ENCODE measurements around the gene B4GAT1. TPM values are rescaled to one million over a fixed set of nuclear protein-coding genes. Genes with fewer than 3 reads are reported as not detected.

B4GAT1 gene
- total RNA-seq, 2 experiments from 2014 or later, result 8.5 to 9.4 TPM

DNA sequence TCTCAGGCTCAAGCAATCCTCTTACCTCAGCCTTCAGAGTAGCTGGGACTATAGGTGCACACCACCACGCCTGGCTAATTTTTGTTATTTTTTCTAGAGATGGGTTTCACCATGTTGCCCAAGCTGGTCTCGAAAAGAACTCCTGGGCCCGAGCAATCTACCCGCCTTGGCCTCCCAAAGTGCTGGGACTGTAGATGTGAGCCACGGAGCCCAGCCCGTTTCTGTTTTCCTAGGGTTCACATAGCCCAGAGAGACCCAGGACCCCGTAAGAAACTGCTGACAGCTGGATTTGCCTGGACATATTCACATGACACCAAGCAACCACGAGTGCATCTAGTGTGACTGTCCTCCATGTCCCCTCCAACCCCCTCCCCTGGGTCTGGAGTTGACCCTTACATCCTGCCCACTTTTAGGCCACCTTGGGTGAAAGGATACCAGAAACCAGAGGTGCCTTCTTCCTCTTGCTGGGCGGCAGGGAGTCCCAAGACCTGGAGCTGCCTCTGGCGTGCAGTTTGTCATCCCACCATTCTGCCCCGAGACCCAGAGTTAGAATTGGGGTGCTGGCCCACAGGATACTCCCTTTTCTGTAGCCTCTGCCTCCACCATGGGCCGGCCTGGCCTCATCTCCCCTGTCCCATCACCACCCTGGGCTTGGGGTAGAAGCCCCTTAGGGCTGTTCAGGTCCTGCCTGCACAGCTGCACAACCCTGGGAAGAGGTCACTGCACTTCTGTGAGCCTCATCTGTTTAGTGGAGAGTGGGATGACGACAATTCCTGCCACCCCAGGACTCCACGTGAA is 7.5 kb downstream of the B4GAT1 start:
- no peaks in the 10 kb centered on the region for H3K9me3 Mint-ChIP-seq
- no peaks in the 10 kb centered on the region for H3K27me3 Mint-ChIP-seq
- ChIA-PET POLR2A (no interaction called here), CTCF (interaction anchor here (0.9 to 1.2 kb wide), 3 partner anchors 8 to 24 kb away, joined by 3 to 6 read pairs (median 6); partner anchors contain the start of gene B4GAT1)
- no peak for DNase-seq
- H3K36me3 Mint-ChIP-seq (ENCODE audit: low read depth), result peaks cover 28% of the 10 kb centered on the region
- H3K27ac Mint-ChIP-seq, result no peak overlapping the region
- H3K4me1 Mint-ChIP-seq, result peaks cover 44% of the 10 kb centered on the region
- H3K4me3 Mint-ChIP-seq, result no peak overlapping the region

DNA sequence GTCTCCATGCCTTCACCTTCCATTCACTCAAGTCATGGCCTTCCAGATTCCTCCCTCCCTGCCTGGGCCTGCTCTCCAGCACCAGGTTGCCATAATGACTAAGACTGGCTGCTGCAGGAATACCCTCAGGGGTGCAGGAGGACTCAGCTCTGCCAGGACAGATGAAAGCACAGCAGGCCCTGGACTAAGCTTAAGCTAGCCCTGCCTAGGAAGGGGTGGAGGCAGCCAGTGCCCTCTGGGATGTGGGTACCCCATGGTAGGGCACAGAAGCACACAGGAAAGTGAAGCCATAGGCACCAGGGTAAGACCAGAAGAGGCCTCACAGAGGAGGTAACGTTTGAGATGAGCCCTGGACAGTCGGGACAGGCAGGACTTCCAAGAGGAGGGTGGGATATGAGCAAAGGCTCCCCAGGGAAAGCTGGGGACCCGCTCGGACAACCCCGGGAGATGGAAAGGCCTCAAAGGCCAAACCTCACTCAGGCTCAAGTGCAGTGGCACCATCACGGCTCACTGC is 8.2 kb downstream of the B4GAT1 start:
- H3K27me3 Mint-ChIP-seq, result no peaks in the 10 kb centered on the region
- H3K9me3 Mint-ChIP-seq, result no peaks in the 10 kb centered on the region
- H3K4me3 Mint-ChIP-seq, result no peak overlapping the region
- H3K4me1 Mint-ChIP-seq, result peaks cover 39% of the 10 kb centered on the region
- peaks cover 26% of the 10 kb centered on the region for H3K36me3 Mint-ChIP-seq (ENCODE audit: low read depth)
- CTCF ChIA-PET, result interaction anchor here (0.9 kb wide), 1 partner anchor 9 kb away, joined by 3 read pairs; the partner anchor contains the start of gene B4GAT1
- peak overlapping the region; percentile 58 for H3K27ac Mint-ChIP-seq
- no peak for DNase-seq
- POLR2A ChIA-PET, result no interaction called here

DNA sequence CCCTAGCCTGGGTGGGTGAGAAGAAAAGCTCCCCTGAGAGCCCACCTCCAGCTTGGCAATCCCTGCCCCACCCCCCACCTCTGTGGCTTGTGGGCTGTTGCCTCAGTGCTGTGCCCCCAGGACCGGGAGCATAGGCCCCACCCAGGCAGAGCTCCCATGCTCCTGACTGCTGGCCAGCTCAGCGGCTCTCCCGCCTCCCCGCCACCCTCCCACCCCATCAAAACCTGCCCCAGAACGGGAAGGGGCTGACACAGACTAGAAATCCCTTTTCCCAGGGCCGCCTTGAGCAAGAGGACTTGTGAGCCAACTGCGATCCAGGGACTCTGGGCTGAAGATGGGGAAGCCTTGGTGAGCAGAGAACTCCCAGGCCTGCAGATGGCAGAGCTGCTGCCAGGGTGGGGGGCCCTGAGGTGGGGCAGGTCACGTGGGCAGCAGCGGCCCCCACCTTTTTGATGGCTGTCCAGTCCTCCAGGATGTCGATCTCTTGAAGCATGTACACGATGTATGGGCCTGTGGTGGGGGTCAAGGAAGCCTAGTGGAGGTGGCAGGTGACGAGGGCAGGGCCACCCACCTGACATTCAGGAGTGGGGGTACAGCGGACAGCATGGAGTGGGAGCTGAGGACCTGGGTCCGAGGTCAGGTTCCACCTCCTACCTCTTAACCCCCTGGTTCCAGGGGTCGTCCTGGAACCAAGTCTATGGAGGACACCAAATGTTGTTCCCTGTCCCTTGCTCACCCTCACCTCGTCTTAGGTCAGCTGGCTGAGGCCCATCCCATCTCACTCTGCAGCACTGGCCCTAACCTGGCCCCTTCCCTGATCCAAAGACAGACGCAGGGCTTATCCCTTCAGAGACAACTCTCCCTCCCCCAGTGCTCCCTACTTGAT is 8.9 kb downstream of the B4GAT1 start:
- H3K4me1 Mint-ChIP-seq, result peaks cover 32% of the 10 kb centered on the region
- peaks cover 26% of the 10 kb centered on the region for H3K36me3 Mint-ChIP-seq (ENCODE audit: low read depth)
- no peaks in the 10 kb centered on the region for H3K27me3 Mint-ChIP-seq
- H3K4me3 Mint-ChIP-seq, result no peak overlapping the region
- ChIA-PET POLR2A (no interaction called here), CTCF (interaction anchor here (0.9 to 1.0 kb wide), 3 partner anchors 9 to 50 kb away, joined by 3 to 7 read pairs (median 3); partner anchors contain the start of gene B4GAT1)
- no peak for DNase-seq
- H3K27ac Mint-ChIP-seq, result peak overlapping the region; percentile 58
- no peaks in the 10 kb centered on the region for H3K9me3 Mint-ChIP-seq

DNA sequence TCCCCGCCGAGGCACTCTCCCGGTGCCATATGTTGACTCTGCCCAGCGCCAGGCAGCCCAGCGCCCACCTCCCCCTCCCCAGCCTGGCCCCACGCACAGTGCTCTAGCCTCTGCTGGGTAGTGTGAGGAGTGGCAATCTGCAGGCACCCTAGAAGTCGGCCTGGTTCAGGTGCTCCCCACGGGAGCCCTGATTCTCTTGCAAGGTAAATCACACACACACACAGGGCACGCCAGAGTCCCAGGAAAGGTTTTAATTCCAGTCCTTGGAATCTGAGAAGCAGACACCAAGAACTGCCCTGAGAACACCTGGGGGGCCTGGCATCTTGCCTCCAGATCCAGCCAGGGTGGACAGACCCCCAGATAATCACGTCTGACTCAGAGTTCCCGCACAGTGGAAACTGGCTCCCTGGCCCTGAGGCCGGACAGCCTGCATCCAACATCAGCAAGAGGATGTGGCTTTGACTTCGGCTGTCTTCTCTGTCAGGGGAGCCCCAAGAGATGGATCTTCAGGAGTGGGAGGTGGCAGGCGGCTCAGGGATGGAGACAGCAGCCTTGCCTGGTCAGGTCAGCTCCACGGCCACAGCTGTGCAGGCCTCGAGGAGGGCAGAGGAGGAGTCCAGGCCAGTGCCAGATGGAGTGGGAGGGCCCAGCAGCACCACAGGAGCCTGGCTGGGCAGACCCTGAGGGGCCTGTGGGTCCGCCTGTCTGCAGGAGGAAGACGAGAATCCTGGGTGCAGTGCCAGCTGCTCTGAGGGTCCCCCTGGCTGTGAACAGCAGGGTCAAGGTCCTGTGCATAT is 10.1 kb downstream of the B4GAT1 start:
- ChIA-PET CTCF (interaction anchor here (0.6 to 2.5 kb wide), 6 partner anchors 13 to 137 kb away, joined by 3 to 17 read pairs (median 4); partner anchors contain the start of gene MRPL11), POLR2A (no interaction called here)
- H3K27ac Mint-ChIP-seq, result peak overlapping the region; percentile 50
- no peaks in the 10 kb centered on the region for H3K27me3 Mint-ChIP-seq
- H3K4me1 Mint-ChIP-seq, result peaks cover 24% of the 10 kb centered on the region
- no peak overlapping the region for H3K4me3 Mint-ChIP-seq
- peaks cover 23% of the 10 kb centered on the region for H3K36me3 Mint-ChIP-seq (ENCODE audit: low read depth)
- no peaks in the 10 kb centered on the region for H3K9me3 Mint-ChIP-seq
- no peak for DNase-seq

DNA sequence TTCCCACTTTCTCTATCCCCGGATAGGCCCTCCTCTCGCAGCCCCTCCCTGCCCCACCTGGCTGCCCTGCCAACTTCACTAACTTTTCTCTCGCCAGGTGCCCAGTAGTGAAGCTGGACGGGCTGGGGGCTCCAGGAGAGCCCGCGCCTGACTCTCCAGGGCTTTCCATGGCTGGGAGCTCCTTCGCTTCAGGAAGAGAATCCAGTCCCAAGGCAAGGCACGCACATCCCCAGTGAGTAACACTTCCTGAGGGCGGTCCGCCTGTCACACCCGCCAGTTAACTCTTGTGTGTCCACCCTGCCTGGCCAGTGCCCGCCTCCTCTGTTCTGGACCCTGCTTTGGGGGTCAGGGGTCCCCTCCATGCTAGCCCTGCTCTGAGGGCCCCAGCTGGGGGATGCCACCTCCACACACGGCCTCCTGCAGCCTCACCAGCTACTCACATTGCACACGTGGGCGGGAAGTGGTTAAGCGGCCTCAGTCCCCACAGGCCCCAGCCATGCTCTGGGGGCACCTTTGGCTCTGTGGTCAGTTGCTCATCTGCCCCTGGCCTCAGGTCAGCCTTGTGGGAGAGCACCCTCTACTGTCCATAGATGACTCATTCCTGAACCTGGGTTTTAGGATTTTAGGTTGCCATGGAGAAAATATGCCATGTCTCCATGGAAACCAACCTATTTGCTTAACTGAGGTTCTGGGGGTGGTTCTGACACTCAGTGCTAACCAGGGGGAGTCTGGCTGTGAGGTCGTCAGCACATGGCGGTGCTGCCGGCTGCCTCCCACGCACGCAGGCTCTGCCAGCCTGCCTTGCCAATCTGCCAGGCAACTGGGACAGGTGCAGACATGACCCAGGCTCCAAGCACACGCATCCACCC is 11.0 kb downstream of the B4GAT1 start, which contains the start of gene RIN1:
Gene RIN1, minus strand, starts transcription at position 201 of the 869 bp plus-strand sequence. Its CDS starts 32 bp downstream, at position 169.
- Mint-ChIP-seq H3K4me3 (peak within 1 kb of the TSS; percentile 27), H3K27ac (peak within 1 kb of the TSS; percentile 71), H3K4me1 (peaks cover 20% of the 10 kb centered on the region), H3K9me3 (no peaks in the 10 kb centered on the region), H3K36me3 (ENCODE audit: low read depth) (peaks cover 18% of the 10 kb centered on the region), H3K27me3 (no peaks in the 10 kb centered on the region)
- ChIA-PET POLR2A (no interaction called here), CTCF (interaction anchor here (0.6 to 2.8 kb wide), 8 partner anchors 8 to 103 kb away, joined by 3 to 17 read pairs (median 4); partner anchors contain the start of genes BRMS1, MRPL11 and YIF1A)
- DNase-seq, result peak; percentile 49

DNA sequence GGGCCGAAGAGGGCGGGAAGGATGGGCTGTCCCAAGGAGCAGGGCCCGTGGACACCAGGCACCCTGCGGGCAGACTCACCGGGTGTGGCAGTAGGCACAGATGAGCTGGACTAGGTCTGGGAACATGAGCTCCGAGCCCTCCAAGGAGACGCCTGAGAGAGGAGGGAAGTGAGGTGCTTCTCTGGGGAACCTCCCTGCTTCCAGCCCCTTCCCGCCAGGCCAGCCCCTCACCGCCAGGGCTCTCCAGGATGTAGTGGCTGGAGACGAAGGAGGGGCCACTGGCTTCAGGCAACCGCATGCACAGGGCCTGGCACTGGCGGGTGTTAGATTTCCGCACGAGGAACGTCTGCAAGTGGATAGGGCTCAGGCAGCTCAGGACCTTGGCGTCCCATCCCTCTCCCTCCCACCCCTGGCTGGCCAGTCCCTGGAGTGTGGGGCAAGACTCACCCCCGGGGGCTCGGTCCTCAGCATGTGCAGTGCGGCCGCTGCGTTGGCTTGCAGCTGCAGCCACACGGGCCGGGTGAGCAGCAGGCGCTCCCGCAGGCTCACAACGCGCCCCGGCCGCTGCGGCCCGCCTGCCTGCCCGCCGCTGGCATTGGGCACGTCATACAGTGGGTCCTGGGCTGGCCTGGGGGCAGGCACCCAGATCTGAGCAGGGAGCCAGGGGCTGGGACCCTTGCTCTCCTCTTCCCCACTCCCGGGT is 11.7 kb downstream of the B4GAT1 start:
- Mint-ChIP-seq H3K4me3 (no peak overlapping the region), H3K4me1 (peaks cover 19% of the 10 kb centered on the region), H3K27ac (peak overlapping the region; percentile 71), H3K9me3 (no peaks in the 10 kb centered on the region), H3K36me3 (ENCODE audit: low read depth) (peaks cover 13% of the 10 kb centered on the region), H3K27me3 (no peaks in the 10 kb centered on the region)
- CTCF ChIA-PET, result interaction anchor here (0.6 to 2.8 kb wide), 8 partner anchors 9 to 103 kb away, joined by 3 to 17 read pairs (median 4); partner anchors contain the start of genes BRMS1, MRPL11 and YIF1A
- POLR2A ChIA-PET, result interaction anchor here (0.6 kb wide), 1 partner anchor 47 kb away, joined by 3 read pairs; the partner anchor contains the start of gene YIF1A
- no peak for DNase-seq

DNA sequence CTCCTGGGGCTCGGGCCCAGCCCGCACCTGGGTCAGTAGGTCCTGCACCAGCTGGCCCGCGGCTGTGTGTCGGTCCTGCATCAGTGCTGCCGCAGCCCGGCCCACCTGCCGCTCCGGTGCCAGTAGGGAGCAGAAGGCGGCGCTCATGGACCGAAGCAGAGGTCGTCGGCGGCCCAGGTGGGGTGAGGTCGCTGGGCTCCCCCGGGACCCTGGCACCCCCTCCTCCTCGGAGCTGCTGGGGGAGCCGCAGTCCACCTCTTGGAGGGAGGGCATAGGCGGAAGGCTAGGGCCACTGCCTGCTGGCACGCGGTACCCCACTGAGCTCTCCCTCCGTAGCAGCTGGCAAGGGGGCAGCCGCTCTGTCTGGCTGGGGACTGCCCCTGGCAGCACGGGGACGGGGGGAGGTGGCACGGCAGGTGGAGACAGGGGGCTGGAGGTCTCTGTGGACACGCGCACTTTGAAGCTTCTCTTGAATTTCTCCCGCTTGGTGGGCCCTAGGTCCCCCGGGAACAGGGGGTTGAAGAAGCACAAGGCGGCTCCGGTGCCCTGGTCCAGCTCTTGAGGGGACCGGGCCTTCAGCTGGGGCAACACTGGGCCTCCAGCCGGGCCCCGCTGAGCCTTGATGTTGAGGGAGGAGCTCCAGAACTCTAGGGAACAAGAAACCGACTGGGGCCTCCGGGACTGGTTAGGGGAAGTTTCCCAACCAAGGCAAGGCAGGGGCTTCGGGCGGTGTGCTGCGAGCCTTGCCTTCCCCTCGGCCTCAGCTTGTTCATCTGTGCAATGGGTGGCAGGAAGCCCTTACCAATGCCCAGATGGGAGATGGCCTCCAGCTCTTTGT is 12.6 kb downstream of the B4GAT1 start:
- Mint-ChIP-seq H3K36me3 (ENCODE audit: low read depth) (peaks cover 13% of the 10 kb centered on the region), H3K4me3 (no peak overlapping the region), H3K27me3 (no peaks in the 10 kb centered on the region), H3K4me1 (peaks cover 19% of the 10 kb centered on the region), H3K27ac (peak overlapping the region; percentile 71), H3K9me3 (no peaks in the 10 kb centered on the region)
- ChIA-PET CTCF (interaction anchor here (0.7 to 2.8 kb wide), 8 partner anchors 10 to 239 kb away, joined by 3 to 17 read pairs (median 4); partner anchors contain the start of genes BRMS1 and YIF1A), POLR2A (interaction anchor here (0.6 kb wide), 1 partner anchor 46 kb away, joined by 3 read pairs; the partner anchor contains the start of gene YIF1A)
- DNase-seq, result no peak

DNA sequence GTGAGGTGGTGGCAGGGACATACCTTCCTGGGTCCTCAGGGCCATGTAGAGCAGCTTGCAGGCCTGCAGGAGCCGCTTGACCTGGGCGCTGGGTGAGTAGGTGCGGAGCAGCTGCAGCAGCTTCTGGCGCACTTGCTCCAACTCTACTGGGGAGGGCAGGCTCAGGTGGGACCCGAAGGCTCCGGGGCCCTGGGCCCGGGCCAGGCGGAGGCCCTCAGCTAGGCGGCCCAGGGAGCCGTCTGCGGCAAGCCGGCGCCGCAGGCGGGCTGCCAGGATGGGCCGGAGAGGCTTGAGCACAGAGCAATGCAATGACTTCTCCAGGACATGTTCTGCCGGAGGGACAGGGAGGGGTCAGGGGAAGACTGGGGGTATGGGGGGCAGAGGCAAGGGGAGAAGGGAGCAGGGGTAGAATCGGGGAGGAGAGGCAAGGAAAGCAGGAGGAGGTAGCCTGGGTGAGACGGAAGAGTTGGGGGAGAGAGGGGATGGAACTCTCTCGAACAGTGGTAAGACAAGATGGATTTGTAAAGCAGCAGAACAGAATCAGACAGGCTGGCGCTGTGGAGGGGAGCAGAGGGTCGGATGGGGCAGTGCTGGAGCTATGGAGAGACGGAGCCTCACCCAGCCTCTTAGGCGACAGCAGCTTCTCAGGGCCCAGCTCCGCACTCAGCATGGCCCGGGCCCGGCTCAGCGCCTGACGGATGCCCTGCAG is 13.4 kb downstream of the B4GAT1 start:
- H3K4me3 Mint-ChIP-seq, result no peak overlapping the region
- ChIA-PET CTCF (interaction anchor here (0.7 to 2.8 kb wide), 5 partner anchors 8 to 46 kb away, joined by 3 to 9 read pairs (median 3); partner anchors contain the start of gene BRMS1), POLR2A (no interaction called here)
- DNase-seq, result no peak
- H3K27me3 Mint-ChIP-seq, result no peaks in the 10 kb centered on the region
- H3K4me1 Mint-ChIP-seq, result peaks cover 21% of the 10 kb centered on the region
- no peak overlapping the region for H3K27ac Mint-ChIP-seq
- no peaks in the 10 kb centered on the region for H3K9me3 Mint-ChIP-seq
- H3K36me3 Mint-ChIP-seq (ENCODE audit: low read depth), result peaks cover 10% of the 10 kb centered on the region

DNA sequence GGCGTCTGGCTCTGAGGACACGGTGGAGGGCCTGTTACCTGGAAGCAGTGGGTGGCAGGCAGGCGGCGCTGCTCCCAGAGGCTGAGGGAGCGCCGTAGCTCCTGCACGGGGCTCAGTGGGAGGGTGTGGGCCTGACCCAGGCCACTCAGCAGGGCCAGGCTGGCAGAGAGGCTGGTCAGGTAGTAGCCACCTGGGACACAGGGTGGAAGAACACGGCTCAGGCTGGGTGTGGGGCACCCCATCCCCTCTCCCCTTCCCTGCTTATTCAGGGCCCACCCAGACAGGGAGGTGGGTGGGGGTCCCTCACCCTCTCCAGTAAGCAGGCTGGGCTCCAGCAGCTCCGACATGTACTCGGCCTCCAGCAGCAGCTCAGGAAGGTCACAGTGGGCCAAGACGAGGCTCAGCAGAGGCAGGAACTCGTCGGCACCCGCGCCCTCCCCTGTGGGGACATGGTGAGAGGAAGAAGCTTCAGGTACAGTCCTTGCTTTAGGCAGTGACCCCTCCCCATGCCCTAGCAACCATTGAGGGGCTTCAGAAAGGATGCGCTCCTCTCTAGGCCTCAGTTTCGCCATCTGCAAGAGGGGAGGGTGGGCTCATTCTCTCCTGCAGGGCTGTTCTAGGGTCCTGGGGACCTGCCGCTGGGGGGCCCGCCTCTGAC is 14.1 kb downstream of the B4GAT1 start:
- POLR2A ChIA-PET, result no interaction called here
- Mint-ChIP-seq H3K4me1 (peaks cover 28% of the 10 kb centered on the region), H3K9me3 (no peaks in the 10 kb centered on the region), H3K36me3 (ENCODE audit: low read depth) (peaks cover 5% of the 10 kb centered on the region), H3K27me3 (no peaks in the 10 kb centered on the region), H3K4me3 (no peak overlapping the region), H3K27ac (no peak overlapping the region)
- CTCF ChIA-PET, result interaction anchor here (0.7 to 1.4 kb wide), 4 partner anchors 9 to 51 kb away, joined by 3 read pairs; no protein-coding TSS in a partner anchor
- no peak for DNase-seq

Measured in activated CD4-positive, alpha-beta T cell treated with anti-CD3 and anti-CD28 coated beads, Interleukin-2, amount 10 ng/mL, durations not matched to agents 7 days and 5 days (primary cell).